ENCODE results near the gene TBC1D17.

The TBC1D17 gene

GRCh38 chr19:49849433-49850220 is 27.9 kb upstream of the TBC1D17 start:
- DNase-seq: no peak

- DNase-seq: no peak
These were observed 27.3 kb upstream of the TBC1D17 start for GRCh38 chr19:49850221-49850486.

DNA sequence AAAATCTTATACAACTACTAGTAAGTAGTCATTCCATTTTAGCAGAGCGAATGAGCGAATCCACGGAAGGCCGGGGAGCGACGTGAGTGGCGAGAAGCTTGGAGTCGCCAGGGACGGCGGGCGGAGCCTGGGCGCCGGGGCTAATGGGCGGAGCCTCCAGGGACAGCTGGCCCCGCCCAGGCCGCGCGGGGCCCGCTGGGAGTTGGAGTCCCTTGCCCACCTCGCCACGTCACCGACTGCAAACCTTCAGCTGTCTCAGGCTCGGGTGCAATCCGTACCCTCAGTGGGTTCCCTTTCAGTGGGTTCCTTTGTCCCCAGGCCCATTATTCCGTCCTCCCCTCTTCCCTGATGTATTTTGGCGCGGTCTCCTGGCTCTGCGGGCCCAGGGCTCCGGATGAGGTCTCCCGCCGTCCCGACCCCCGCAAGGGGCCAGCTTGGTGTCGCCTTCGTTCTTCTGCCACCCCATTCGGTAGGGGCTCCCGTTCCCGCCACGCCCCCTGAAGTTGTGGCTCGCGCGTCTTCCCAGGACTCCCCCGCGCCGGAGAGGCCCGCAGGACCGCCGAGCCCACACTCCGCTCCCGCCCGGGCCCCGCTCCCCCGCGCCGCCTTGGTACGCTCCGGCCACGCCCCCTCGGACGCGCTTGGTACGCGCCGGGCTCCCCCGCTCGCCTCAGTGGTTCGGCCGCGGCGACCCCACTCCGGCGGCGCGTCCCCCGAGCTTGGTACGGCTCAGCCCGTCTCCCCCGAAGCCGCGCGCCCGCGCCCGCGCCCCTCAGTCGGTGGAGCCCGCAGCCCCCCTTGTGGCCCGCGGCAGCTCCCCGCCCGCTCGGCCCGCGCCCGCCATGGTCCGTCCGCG is 26.8 kb upstream of the TBC1D17 start, which contains the start of gene PTOV1:
Gene PTOV1, plus strand, starts transcription at position 673 of the 856 bp plus-strand sequence.
- peak; percentile 58 for DNase-seq

DNA sequence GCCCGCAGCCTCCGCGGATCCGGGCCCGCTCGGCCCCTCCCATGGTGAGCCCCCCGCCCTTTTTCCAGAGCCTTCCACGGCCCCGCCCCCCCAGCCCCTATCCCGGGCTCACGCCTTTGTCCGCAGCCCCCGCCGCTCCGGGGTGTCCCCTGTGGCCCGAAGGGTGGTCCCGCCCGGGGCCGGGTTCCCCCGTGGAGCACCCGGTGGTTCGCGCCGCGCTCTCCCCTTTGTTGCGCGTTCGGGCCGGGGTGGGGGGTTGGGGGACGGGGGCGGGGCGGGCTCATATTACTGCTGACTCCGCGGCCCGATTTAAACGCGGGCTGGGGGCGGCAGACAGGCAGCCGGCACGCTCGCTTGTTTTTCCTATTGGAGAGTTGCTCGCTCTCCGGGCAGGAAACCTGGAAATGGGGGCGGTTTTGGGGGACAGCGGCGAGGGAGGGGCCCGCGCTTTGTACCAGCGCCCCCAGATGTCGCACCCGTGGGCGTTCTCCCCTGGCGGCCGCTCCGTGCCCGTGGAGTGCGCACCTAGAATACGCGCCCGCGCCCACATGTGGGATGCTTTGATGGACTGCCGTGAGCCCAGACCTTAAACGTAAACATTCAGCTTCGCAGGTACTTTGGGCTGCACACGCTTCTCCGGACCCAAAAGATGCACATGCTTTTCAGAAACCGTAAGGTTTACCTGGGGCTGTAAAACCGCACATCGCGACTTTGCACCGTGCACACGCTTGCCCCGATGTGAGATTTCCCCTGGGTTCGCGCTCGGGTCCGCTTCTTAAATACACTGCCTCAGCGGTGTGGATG is 25.8 kb upstream of the TBC1D17 start:
- no peak for DNase-seq

- no peak for DNase-seq
These were observed 24.8 kb upstream of the TBC1D17 start for GRCh38 chr19:49852631-49853126.

DNA sequence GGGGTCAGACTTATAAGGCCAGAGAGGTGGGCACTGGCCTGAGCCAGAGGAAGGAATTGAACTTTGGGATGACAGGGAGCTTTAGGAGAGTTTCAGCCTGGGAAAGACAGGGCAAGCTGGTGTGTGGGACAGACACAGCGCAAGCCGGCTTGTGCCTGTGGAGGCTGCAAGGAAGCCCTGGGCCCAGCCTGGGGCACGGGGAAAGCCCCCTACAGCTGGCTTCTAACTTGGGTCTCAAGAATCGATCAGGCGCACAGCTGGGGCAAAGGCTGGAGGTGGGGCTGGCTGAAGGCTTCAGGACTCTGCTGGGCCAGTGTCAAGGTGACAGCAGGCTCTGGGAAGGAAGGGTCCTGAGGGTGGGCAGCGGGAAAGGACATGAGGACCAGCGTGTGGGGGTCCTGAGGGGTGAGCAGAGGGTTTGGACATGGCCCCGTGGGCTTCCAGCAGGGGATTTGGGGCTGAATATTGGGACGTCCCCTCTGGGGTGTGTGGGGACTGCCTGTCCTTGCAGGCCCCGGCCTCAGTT is 23.6 kb upstream of the TBC1D17 start:
- no peak for DNase-seq

- DNase-seq: no peak
These were observed 22.9 kb upstream of the TBC1D17 start for GRCh38 chr19:49854378-49855263.

- no peak for DNase-seq
These were observed 22.2 kb upstream of the TBC1D17 start for GRCh38 chr19:49855277-49855675.

DNA sequence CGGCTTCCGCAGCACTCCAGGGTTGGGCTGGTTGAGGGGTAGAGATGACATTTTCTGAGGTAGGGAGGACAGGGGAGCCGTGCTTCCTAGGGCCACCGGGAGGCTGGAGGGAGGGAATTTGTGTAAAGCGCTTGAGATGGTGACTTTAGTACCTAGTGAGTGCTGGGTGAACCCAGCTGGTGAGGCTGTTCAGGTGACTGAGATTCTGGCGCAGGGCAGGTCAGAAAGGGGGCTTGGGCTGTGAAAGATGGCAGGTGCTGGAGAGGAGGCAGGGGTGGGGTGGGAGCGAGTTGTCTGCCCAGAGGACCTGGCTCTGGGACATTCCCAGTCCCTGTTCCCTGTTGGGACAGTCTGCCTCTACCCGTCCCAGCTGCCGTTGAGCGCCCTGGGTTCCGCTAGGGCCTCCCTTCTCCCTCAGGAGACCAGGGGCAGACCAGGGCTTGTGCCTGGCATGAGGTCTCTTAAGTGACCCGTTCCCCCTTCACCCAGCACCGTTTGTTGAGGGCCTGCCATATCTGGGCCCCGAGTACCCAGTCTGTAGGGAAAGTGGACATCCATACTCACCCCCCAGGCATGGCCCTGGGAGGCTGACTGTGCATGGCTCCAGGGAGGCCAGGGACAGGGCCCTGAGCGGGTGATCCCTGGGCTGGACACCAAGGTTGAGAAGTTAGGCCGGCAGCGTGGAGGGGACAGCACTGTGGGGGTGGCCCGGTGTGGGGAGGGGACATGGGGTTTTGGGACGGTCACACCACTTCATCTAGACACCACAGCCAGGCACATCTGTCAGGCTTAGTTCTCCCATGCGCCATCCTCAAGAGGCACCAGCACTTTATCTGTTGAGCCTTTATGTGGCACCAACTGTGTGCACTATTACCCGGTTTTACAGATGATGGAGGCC is 21.6 kb upstream of the TBC1D17 start:
- no peak for DNase-seq

GRCh38 chr19:49856574-49857021 is 20.9 kb upstream of the TBC1D17 start:
- no peak for DNase-seq

GRCh38 chr19:49857061-49857837 is 20.3 kb upstream of the TBC1D17 start:
- DNase-seq: no peak

DNA sequence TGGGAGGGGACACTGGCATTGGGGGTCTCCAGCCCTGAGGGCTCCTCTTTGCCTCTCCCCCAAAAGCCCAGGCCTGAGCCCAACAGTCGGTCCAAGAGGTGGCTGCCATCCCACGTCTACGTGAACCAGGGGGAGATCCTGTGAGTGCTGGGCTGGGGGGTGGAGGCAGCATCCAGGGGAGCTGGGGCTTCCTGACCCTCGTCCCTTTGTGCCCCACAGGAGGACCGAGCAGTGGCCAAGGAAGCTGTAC is 19.7 kb upstream of the TBC1D17 start:
- DNase-seq: no peak

DNA sequence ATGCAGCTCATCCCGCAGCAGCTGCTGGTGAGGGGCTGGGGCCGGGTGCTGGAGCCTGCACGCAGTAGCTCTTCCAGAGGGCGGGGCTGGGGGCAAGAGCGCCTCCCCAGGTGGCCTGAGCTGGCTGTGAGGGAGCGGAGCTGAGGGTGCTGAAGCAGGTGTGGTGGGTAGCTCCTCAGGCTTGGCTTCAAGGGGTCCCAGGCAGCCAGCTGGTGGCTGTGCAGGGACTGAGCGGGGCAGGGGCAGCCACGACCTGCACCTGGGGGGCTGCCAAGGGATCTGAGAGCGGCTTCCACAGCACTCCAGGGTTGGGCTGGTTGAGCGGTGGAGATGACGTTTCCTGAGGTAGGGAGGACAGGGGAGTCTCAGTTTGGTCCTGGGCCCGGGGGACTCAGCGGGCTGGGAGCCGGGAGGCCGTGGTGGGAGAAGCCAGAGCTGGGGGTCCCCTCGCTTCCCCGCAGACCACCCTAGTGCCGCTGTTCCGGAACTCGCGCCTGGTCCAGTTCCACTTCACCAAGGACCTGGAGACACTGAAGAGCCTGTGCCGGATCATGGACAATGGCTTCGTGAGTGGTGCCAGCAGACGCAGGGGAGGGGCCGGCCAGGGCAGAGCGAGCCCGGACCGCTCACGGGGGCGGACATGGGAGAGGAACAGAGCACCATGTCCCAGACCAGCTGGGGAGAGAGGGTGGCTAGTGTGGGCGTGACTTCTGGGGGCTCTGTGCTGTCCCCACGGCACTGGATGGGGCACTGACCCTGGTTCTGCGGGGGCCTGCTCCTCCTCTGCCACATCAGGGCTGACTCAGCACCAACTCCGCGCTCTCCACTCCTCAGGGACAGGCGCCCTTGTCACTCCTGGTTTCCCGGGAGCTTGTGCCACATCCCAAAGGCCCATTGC is 19.2 kb upstream of the TBC1D17 start:
- DNase-seq: no peak

GRCh38 chr19:49859682-49860335 is 17.7 kb upstream of the TBC1D17 start:
- DNase-seq: no peak

DNA sequence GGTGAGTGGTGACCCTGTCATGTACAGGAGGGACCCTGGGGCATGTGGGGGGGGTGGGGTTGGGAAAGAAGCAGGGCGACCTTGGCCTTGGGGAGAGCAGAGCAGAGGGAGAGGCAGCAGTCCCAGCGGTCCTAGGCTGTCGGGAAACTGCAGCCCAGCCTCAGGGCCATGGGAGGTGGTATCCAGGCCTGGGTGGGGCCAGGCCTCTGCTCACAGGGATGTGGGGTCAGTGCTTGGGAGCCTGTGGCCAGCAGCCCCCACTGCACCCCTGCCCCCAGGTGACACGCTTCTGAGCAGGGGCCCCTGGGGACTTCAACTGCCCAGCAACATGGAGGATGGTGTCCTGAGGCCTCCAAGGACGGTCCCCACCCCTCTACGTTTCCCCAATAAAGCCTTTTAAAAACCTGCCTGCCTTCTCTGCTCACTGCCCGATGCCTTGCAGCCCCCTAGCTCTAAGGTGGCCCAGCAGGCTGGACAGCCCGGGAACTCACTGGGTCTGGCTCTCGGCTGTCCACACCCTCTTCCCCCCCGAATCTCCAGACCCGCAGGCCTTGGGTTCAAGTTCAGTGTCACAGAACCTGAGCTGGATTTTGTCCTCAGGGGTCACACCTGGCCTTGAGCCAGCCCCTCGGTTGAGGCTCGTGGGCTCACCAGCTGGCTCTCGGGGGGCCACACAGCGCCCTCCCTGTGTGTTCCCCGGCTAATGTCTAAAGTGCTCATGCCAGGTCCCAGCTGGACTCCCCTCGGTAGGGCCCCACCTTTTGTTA is 17.0 kb upstream of the TBC1D17 start:
- DNase-seq: no peak

- no peak for DNase-seq
These were observed 16.4 kb upstream of the TBC1D17 start for GRCh38 chr19:49861107-49861506.

DNA sequence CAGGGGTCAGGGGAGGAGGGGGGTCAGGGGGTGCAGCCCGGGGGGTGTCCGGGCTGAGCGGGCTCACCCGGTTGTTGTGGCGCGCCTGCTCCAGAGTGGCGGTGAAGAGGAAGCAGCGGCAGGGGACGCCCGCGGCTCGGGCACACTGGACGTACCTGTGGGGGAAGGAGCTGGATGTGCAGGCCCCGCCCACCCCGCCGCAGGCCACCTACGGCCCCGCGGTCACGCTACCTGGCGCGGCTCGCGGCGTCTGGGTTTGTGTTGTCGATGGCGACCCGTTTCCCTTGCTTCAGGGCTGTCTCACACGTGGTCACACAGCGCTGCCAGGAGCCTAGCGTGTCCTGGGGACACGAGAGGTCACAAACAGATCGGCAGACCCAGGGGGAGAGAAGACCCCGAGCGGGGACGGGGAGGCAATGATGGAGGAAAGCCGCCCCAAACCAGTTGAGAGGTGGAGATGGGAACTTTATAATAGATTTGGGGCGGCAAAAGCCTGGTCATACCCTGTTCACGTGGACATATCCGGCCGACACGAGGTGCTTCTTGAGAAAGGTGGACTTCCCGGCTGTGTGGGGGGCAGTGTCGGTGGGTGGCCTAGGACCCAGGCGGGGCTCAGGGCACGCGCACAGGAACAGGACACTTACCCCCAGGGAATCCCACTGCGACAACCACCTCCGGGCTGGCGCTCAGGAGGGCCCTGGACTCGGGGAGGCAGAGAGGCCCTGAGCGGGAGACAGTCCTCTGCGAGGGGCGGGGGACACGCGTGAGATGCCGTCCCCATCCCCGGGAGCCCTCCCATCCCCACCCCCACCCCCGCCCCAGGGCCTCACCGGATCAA is 15.7 kb upstream of the TBC1D17 start:
- no peak for DNase-seq

All from kidney glomerular epithelial cell (primary cell).